Central memory CD8-positive, alpha-beta T cell (primary cell): ENCODE data around the gene IGF2BP1.
"Not testable (repeated sequence)": the region's sequence is repeated elsewhere in the genome, so short reads cannot be mapped to it uniquely, and the experiment has no call there.

Experiments
- ATAC-seq: fragments of 150-1000 bp; cut with Tn5 transposase; replicated peaks from 2 replicates; pipeline ENCODE4 v1.10.0; 2022; ENCODE audit warnings: mild to moderate bottlenecking, moderate FRiP score, moderate number of reproducible peaks; ENCODE audit not compliant: poor library complexity, severe bottlenecking; ENCODE audit errors: extremely low read depth
- DNase-seq, 2 donors: peaks; one replicate each; pipeline ENCODE4 v3.0.0; 2021; ENCODE audit warnings: low spot score in 2 of 2
- H3K27ac Mint-ChIP-seq: one replicate; pipeline ENCODE4 v1.8.0; 2022; ENCODE audit warnings: low read depth, mild to moderate bottlenecking, moderate library complexity, mixed read lengths
- H3K27me3 Mint-ChIP-seq: one replicate; pipeline ENCODE4 v1.8.0; 2022; ENCODE audit warnings: mixed read lengths
- H3K36me3 Mint-ChIP-seq: one replicate; pipeline ENCODE4 v1.8.0; 2022; ENCODE audit warnings: mild to moderate bottlenecking, moderate library complexity, mixed read lengths; ENCODE audit not compliant: insufficient read depth
- H3K4me1 Mint-ChIP-seq: one replicate; pipeline ENCODE4 v1.8.0; 2022; ENCODE audit warnings: mixed read lengths
- H3K4me3 Mint-ChIP-seq: one replicate; pipeline ENCODE4 v1.8.0; 2022; ENCODE audit warnings: mild to moderate bottlenecking, moderate library complexity, mixed read lengths
- H3K9me3 Mint-ChIP-seq: one replicate; pipeline ENCODE4 v1.8.0; 2022; ENCODE audit warnings: mixed read lengths

Gene IGF2BP1

GRCh38 chr17:49015924-49016774 lies 19.0 kb downstream of the IGF2BP1 start:
- DNase-seq (no peak), ATAC-seq (no peak)
- no peak overlapping the region for H3K27ac Mint-ChIP-seq
- H3K4me3 Mint-ChIP-seq = no peak overlapping the region
- H3K27me3 Mint-ChIP-seq = peaks cover 75% of the 10 kb centered on the region
- H3K36me3 Mint-ChIP-seq = no peaks in the 10 kb centered on the region
- H3K9me3 Mint-ChIP-seq = no peaks in the 10 kb centered on the region
- H3K4me1 Mint-ChIP-seq = peaks cover 9% of the 10 kb centered on the region

- H3K27me3 Mint-ChIP-seq = peaks cover 67% of the 10 kb centered on the region
- DNase-seq (no peak), ATAC-seq (no peak)
- no peaks in the 10 kb centered on the region for H3K9me3 Mint-ChIP-seq
- H3K4me3 Mint-ChIP-seq = no peak overlapping the region
- H3K36me3 Mint-ChIP-seq = no peaks in the 10 kb centered on the region
- no peak overlapping the region for H3K27ac Mint-ChIP-seq
- H3K4me1 Mint-ChIP-seq = peaks cover 9% of the 10 kb centered on the region
Measured at GRCh38 chr17:49016775-49017463, 19.7 kb downstream of the IGF2BP1 start.

GRCh38 chr17:49018116-49018612 lies 21.0 kb downstream of the IGF2BP1 start:
- DNase-seq = no peak
- no peak overlapping the region for H3K27ac Mint-ChIP-seq
- H3K4me1 Mint-ChIP-seq = peaks cover 9% of the 10 kb centered on the region
- H3K9me3 Mint-ChIP-seq = no peaks in the 10 kb centered on the region
- H3K36me3 Mint-ChIP-seq = no peaks in the 10 kb centered on the region
- no peak for ATAC-seq
- peaks cover 55% of the 10 kb centered on the region for H3K27me3 Mint-ChIP-seq
- H3K4me3 Mint-ChIP-seq = no peak overlapping the region

GRCh38 chr17:49018748-49019147 lies 21.6 kb downstream of the IGF2BP1 start:
- peaks cover 9% of the 10 kb centered on the region for H3K4me1 Mint-ChIP-seq
- DNase-seq (no peak), ATAC-seq (no peak)
- H3K4me3 Mint-ChIP-seq = no peak overlapping the region
- no peaks in the 10 kb centered on the region for H3K9me3 Mint-ChIP-seq
- H3K27ac Mint-ChIP-seq = no peak overlapping the region
- peaks cover 49% of the 10 kb centered on the region for H3K27me3 Mint-ChIP-seq
- no peaks in the 10 kb centered on the region for H3K36me3 Mint-ChIP-seq

- Mint-ChIP-seq H3K27me3 (peaks cover 30% of the 10 kb centered on the region), H3K36me3 (no peaks in the 10 kb centered on the region), H3K9me3 (no peaks in the 10 kb centered on the region), H3K4me1 (no peaks in the 10 kb centered on the region), H3K27ac (no peak overlapping the region), H3K4me3 (no peak overlapping the region)
- no peak for DNase-seq
- ATAC-seq = no peak
Measured at GRCh38 chr17:49020609-49021008, 23.4 kb downstream of the IGF2BP1 start.

- no peak for DNase-seq
- Mint-ChIP-seq H3K4me1 (no peaks in the 10 kb centered on the region), H3K4me3 (no peak overlapping the region), H3K27ac (no peak overlapping the region), H3K9me3 (no peaks in the 10 kb centered on the region), H3K27me3 (peaks cover 25% of the 10 kb centered on the region), H3K36me3 (no peaks in the 10 kb centered on the region)
- no peak for ATAC-seq
Measured at GRCh38 chr17:49021095-49021767, 24.0 kb downstream of the IGF2BP1 start.

- Mint-ChIP-seq H3K4me3 (no peak overlapping the region), H3K36me3 (no peaks in the 10 kb centered on the region), H3K9me3 (no peaks in the 10 kb centered on the region), H3K27ac (no peak overlapping the region), H3K27me3 (peaks cover 25% of the 10 kb centered on the region), H3K4me1 (no peaks in the 10 kb centered on the region)
- DNase-seq (no peak), ATAC-seq (no peak)
Measured at GRCh38 chr17:49021768-49022103, 24.6 kb downstream of the IGF2BP1 start.

GRCh38 chr17:49022391-49022941 lies 25.3 kb downstream of the IGF2BP1 start:
- H3K27ac Mint-ChIP-seq = no peak overlapping the region
- no peaks in the 10 kb centered on the region for H3K36me3 Mint-ChIP-seq
- DNase-seq = no peak
- H3K27me3 Mint-ChIP-seq = peaks cover 23% of the 10 kb centered on the region
- H3K4me1 Mint-ChIP-seq = no peaks in the 10 kb centered on the region
- H3K4me3 Mint-ChIP-seq = no peak overlapping the region
- H3K9me3 Mint-ChIP-seq = no peaks in the 10 kb centered on the region
- no peak for ATAC-seq

GRCh38 chr17:49024523-49024922 lies 27.3 kb downstream of the IGF2BP1 start:
- no peak overlapping the region for H3K27ac Mint-ChIP-seq
- no peaks in the 10 kb centered on the region for H3K4me1 Mint-ChIP-seq
- H3K4me3 Mint-ChIP-seq = no peak overlapping the region
- no peaks in the 10 kb centered on the region for H3K36me3 Mint-ChIP-seq
- no peaks in the 10 kb centered on the region for H3K9me3 Mint-ChIP-seq
- peaks cover 11% of the 10 kb centered on the region for H3K27me3 Mint-ChIP-seq
- no peak for ATAC-seq
- DNase-seq = no peak

- peaks cover 11% of the 10 kb centered on the region for H3K27me3 Mint-ChIP-seq
- not testable (repeated sequence) for H3K9me3 Mint-ChIP-seq, H3K4me3 Mint-ChIP-seq, H3K27ac Mint-ChIP-seq, DNase-seq, ATAC-seq, H3K4me1 Mint-ChIP-seq, H3K36me3 Mint-ChIP-seq
Measured at GRCh38 chr17:49026447-49026846, 29.3 kb downstream of the IGF2BP1 start.

- no peaks in the 10 kb centered on the region for H3K9me3 Mint-ChIP-seq
- peaks cover 11% of the 10 kb centered on the region for H3K27me3 Mint-ChIP-seq
- H3K4me1 Mint-ChIP-seq = peaks cover 8% of the 10 kb centered on the region
- DNase-seq (no peak), ATAC-seq (no peak)
- H3K36me3 Mint-ChIP-seq = no peaks in the 10 kb centered on the region
- no peak overlapping the region for H3K27ac Mint-ChIP-seq
- H3K4me3 Mint-ChIP-seq = no peak overlapping the region
Measured at GRCh38 chr17:49028271-49028670, 31.1 kb downstream of the IGF2BP1 start.

- DNase-seq = no peak
- H3K4me1 Mint-ChIP-seq = peaks cover 8% of the 10 kb centered on the region
- H3K9me3 Mint-ChIP-seq = no peaks in the 10 kb centered on the region
- H3K27ac Mint-ChIP-seq = no peak overlapping the region
- H3K36me3 Mint-ChIP-seq = no peaks in the 10 kb centered on the region
- H3K27me3 Mint-ChIP-seq = peaks cover 11% of the 10 kb centered on the region
- no peak overlapping the region for H3K4me3 Mint-ChIP-seq
- ATAC-seq = no peak
Measured at GRCh38 chr17:49029801-49030200, 32.6 kb downstream of the IGF2BP1 start.
